Heart left ventricle (tissue), 13 donors: Measurements from ENCODE around the gene ZC3H13.

ENCODE experiments used
- POLR2A ChIP-seq, 2 donors: fragments of 450-650 bp; IDR thresholded peaks; one replicate each; pipeline ENCODE4 v1.6.1; 2017; ENCODE audit warnings: antibody characterized with exemption in 2 of 2, mild to moderate bottlenecking in 2 of 2, moderate library complexity in 2 of 2
- TF ChIP-seq, protein P1 (sequence below), 12 donors: fragments of 200-600 bp; sonication (generic) in 4 of 12; IDR thresholded peaks; one replicate each; pipeline versions ENCODE4 v1.5.0 to v1.8.0; 2018 to 2022; ENCODE audit warnings: antibody characterized with exemption in 12 of 12, mild to moderate bottlenecking in 5 of 12
- donor health status: ischemic (EF 13 %, LVEDD 7.1; RV severe dilation, severe dysfunction).
- donor health status: DM: no; HTN: yes; CAD: no.
- donor health status: DM: no; HTN: no; CAD: no.
- donor health status: ischemic (EF 25% LVEDD 6.9; RV normal size, moderate dysfunction).
- donor health status: ischemic (EF 25% LVEDD 5.7; RV mildly dilated, moderate dysfunction).
- donor health status: ischemic (EF 35%, LVEDD 5.7; RV mildly dilated, moderate dysfunction).
- donor health status: nonischemic (EF 11% LVEDD 7.7; RV severe dilation, severe dysfunction).
- donor health status: DM: yes; HTN: yes; CAD: no.
- donor health status: PGD.
- donor health status: ischemic (EF 29% LVEDD 5.4; RV normal size, mild dysfunction).
- donor health status: nonischemic (EF 23%, LVEDD 6.1; RV moderate dilation, normal function).

DNA sequence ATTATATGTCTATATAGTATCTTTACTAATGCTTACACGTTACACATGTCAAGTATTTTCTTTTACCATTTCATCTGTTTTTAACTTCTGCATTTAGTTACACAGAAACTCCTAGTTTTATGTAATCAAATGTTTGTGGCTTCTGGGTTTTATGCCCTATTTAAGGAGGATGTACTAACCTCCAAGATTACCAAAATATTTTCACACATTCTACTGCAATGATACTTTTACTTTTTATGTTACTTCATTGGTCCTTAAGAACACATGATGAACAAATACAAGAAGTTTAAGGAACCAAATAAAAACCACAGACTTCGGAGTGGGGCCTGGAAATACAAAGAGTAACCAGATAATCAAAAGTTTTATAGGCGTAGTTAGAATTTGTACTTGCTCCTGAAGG lies 37.2 kb downstream of the ZC3H13 start:
- TF ChIP-seq, protein P1, sequence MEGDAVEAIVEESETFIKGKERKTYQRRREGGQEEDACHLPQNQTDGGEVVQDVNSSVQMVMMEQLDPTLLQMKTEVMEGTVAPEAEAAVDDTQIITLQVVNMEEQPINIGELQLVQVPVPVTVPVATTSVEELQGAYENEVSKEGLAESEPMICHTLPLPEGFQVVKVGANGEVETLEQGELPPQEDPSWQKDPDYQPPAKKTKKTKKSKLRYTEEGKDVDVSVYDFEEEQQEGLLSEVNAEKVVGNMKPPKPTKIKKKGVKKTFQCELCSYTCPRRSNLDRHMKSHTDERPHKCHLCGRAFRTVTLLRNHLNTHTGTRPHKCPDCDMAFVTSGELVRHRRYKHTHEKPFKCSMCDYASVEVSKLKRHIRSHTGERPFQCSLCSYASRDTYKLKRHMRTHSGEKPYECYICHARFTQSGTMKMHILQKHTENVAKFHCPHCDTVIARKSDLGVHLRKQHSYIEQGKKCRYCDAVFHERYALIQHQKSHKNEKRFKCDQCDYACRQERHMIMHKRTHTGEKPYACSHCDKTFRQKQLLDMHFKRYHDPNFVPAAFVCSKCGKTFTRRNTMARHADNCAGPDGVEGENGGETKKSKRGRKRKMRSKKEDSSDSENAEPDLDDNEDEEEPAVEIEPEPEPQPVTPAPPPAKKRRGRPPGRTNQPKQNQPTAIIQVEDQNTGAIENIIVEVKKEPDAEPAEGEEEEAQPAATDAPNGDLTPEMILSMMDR (IDR thresholded peaks at IDR 0.05) = no peak
- TF ChIP-seq POLR2A (IDR thresholded peaks at IDR 0.05) = no peak
